GM18505 (cell line): ENCODE data around the gene TTLL11.

Source experiments
- ATAC-seq: cut with Tn5 transposase; IDR thresholded peaks from one replicate; pipeline ENCODE4 v1.9.1; 2021; ENCODE audit not compliant: unreplicated experiment
- POLR2A ChIP-seq: IDR thresholded peaks from 4 replicates; pipeline ENCODE4 v1.6.1; 2011; ENCODE audit warnings: borderline replicate concordance; ENCODE audit not compliant: insufficient read depth, insufficient read length; ENCODE audit errors: extremely low read depth

Gene TTLL11

GRCh38 chr9:121816845-121817450 is 276.2 kb downstream of the TTLL11 start:
- no peak for TF ChIP-seq POLR2A
- no peak for ATAC-seq

GRCh38 chr9:121816449-121816817 is 276.7 kb downstream of the TTLL11 start:
- no peak for TF ChIP-seq POLR2A
- no peak for ATAC-seq

- ATAC-seq: no peak
- no peak for TF ChIP-seq POLR2A
These were observed 277.3 kb downstream of the TTLL11 start for GRCh38 chr9:121815546-121816448.

GRCh38 chr9:121815084-121815483 is 278.0 kb downstream of the TTLL11 start:
- TF ChIP-seq POLR2A: no peak
- ATAC-seq: no peak

GRCh38 chr9:121814594-121814993 is 278.5 kb downstream of the TTLL11 start:
- TF ChIP-seq POLR2A: no peak
- no peak for ATAC-seq

- TF ChIP-seq POLR2A: no peak
- no peak for ATAC-seq
These were observed 279.4 kb downstream of the TTLL11 start for GRCh38 chr9:121813519-121814210.

GRCh38 chr9:121812159-121812735 is 280.9 kb downstream of the TTLL11 start:
- TF ChIP-seq POLR2A: no peak
- ATAC-seq: no peak

- no peak for ATAC-seq
- TF ChIP-seq POLR2A: no peak
These were observed 281.4 kb downstream of the TTLL11 start for GRCh38 chr9:121811751-121812150.

- ATAC-seq: no peak
- no peak for TF ChIP-seq POLR2A
These were observed 282.0 kb downstream of the TTLL11 start for GRCh38 chr9:121811140-121811539.

GRCh38 chr9:121810489-121810888 is 282.6 kb downstream of the TTLL11 start:
- no peak for ATAC-seq
- no peak for TF ChIP-seq POLR2A

- no peak for TF ChIP-seq POLR2A
- no peak for ATAC-seq
These were observed 283.6 kb downstream of the TTLL11 start for GRCh38 chr9:121809356-121810050.

GRCh38 chr9:121808781-121809180 is 284.3 kb downstream of the TTLL11 start:
- TF ChIP-seq POLR2A: no peak
- no peak for ATAC-seq

- no peak for TF ChIP-seq POLR2A
- no peak for ATAC-seq
These were observed 285.3 kb downstream of the TTLL11 start for GRCh38 chr9:121807823-121808278.
